ENCODE data around the gene MET.

The MET gene

DNA sequence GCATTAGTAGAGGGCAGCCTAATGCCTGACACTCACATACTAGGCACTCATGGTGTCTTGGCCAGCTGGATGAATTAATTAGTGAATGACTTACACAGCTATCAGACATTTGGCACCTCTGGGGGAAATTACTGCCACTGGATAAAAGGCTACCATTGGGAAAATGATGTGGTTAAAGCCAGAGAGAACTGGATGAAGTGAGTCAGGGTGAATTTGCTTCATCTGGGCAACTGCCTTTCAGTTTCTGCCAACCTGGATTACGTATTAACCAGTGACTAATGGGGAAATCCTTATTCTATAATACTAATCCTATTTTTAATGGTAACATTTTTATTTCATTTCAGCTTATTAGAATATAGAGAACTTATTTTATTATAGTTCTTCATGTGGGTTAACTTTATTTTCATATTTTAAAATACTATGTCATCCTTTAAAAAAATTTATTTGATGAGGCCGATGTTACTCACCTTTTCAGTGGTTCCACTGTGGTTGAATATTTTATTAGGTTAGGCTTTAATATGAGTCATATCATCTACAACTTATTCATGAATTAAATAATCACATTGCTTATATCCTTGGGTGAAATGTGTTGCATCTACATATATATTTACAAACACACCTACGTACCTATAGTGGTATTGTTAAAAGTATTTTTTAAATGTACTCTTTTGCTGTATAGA lies 104.8 kb downstream of the MET start:
- TF ChIP-seq, protein P1, sequence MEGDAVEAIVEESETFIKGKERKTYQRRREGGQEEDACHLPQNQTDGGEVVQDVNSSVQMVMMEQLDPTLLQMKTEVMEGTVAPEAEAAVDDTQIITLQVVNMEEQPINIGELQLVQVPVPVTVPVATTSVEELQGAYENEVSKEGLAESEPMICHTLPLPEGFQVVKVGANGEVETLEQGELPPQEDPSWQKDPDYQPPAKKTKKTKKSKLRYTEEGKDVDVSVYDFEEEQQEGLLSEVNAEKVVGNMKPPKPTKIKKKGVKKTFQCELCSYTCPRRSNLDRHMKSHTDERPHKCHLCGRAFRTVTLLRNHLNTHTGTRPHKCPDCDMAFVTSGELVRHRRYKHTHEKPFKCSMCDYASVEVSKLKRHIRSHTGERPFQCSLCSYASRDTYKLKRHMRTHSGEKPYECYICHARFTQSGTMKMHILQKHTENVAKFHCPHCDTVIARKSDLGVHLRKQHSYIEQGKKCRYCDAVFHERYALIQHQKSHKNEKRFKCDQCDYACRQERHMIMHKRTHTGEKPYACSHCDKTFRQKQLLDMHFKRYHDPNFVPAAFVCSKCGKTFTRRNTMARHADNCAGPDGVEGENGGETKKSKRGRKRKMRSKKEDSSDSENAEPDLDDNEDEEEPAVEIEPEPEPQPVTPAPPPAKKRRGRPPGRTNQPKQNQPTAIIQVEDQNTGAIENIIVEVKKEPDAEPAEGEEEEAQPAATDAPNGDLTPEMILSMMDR (IDR thresholded peaks at IDR 0.05; ENCODE audit: borderline replicate concordance, control extremely low read depth, extremely low read depth, insufficient read depth, missing control alignments), result no peak
- DNase-seq (ENCODE audit: low spot score), result no peak
- in situ Hi-C loops (cut with MboI; ENCODE audit: low sequenced_read_pairs, unreplicated experiment), result no loop called here

- TF ChIP-seq, protein P1 (IDR thresholded peaks at IDR 0.05; ENCODE audit: borderline replicate concordance, control extremely low read depth, extremely low read depth, insufficient read depth, missing control alignments), result no peak
- no peak for DNase-seq (ENCODE audit: low spot score)
- in situ Hi-C loops (cut with MboI; ENCODE audit: low sequenced_read_pairs, unreplicated experiment), result no loop called here
These were observed 105.8 kb downstream of the MET start for GRCh38 chr7:116777651-116778281.

- no peak for DNase-seq (ENCODE audit: low spot score)
- TF ChIP-seq, protein P1 (IDR thresholded peaks at IDR 0.05; ENCODE audit: borderline replicate concordance, control extremely low read depth, extremely low read depth, insufficient read depth, missing control alignments), result no peak
- in situ Hi-C loops (cut with MboI; ENCODE audit: low sequenced_read_pairs, unreplicated experiment), result no loop called here
These were observed 107.2 kb downstream of the MET start for GRCh38 chr7:116779216-116779615.

DNA sequence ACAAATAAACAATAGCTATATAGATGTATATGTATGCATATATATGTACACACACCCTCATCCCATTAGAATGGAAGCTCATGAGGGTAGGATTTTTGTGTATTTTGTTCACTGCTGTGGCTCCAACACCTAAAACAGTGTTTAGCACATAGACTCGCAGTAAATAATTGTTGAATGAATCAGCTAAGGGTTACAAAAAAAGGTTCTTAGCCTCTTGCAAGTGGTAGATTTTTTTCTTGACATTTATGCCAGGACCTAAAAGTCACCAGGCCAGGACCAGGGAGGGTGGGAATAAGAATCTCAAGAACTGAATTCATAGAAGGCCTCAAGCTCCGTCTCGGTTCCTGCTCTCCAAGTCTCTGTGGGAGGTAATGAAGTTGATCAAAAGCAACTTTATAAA lies 107.9 kb downstream of the MET start:
- in situ Hi-C loops (cut with MboI; ENCODE audit: low sequenced_read_pairs, unreplicated experiment), result loop anchor here (10.0 kb wide), 1 partner anchor 185 kb away; no protein-coding TSS in a partner anchor
- TF ChIP-seq, protein P1 (IDR thresholded peaks at IDR 0.05; ENCODE audit: borderline replicate concordance, control extremely low read depth, extremely low read depth, insufficient read depth, missing control alignments), result no peak
- no peak for DNase-seq (ENCODE audit: low spot score)

- in situ Hi-C loops (cut with MboI; ENCODE audit: low sequenced_read_pairs, unreplicated experiment), result loop anchor here (10.0 kb wide), 1 partner anchor 186 kb away; no protein-coding TSS in a partner anchor
- TF ChIP-seq, protein P1 (IDR thresholded peaks at IDR 0.05; ENCODE audit: borderline replicate concordance, control extremely low read depth, extremely low read depth, insufficient read depth, missing control alignments), result no peak
These were observed 108.5 kb downstream of the MET start for GRCh38 chr7:116780521-116780920.

DNA sequence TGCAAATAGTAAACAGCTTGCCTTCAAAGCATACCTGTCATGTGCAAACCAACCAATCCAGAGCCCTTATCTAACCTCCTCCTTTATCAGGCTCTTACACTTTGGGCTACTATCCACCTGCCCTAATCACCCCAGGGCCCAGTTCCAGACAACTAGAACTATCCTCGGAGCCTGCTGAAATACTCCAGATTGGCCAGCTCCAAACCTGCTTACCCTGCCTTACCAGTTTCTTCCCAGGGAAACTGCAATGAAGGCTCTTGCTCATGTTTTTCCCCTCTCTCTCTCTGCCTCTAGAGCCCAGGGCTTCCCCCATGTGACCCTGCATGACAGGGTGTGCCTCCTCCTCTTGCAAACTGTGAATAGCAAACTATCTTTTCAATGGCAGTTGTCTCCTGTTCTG lies 109.0 kb downstream of the MET start:
- TF ChIP-seq, protein P1 (IDR thresholded peaks at IDR 0.05; ENCODE audit: borderline replicate concordance, control extremely low read depth, extremely low read depth, insufficient read depth, missing control alignments), result no peak
- in situ Hi-C loops (cut with MboI; ENCODE audit: low sequenced_read_pairs, unreplicated experiment), result loop anchor here (10.0 kb wide), 1 partner anchor 186 kb away; no protein-coding TSS in a partner anchor
- no peak for DNase-seq (ENCODE audit: low spot score)

More at GRCh38 chr7:116780521-116780920, 108.5 kb downstream of the MET start:
- DNase-seq (ENCODE audit: low spot score), result no peak
